Adipocyte (in vitro differentiated cells): ENCODE data around the gene SUFU.

Experiments used
- DNase-seq: peaks from one replicate; pipeline ENCODE4 v3.0.0-alpha.2; 2015; ENCODE audit warnings: low read depth
- H3K27me3 ChIP-seq: replicated peaks from 2 replicates; pipeline ENCODE4 v1.7.0; 2013; ENCODE audit warnings: mild to moderate bottlenecking, low read length, moderate library complexity; ENCODE audit not compliant: control insufficient read depth, insufficient read depth
- H3K36me3 ChIP-seq: 2 replicates; pipeline ENCODE4 v1.7.0; 2013; ENCODE audit warnings: low read length, mild to moderate bottlenecking, moderate library complexity; ENCODE audit not compliant: control insufficient read depth, insufficient read depth, severe bottlenecking
- H3K4me1 ChIP-seq: 2 replicates; pipeline ENCODE4 v1.7.0; 2013; ENCODE audit warnings: mild to moderate bottlenecking, low read length, moderate library complexity; ENCODE audit not compliant: control insufficient read depth, insufficient read depth
- H3K4me3 ChIP-seq: 2 replicates; pipeline ENCODE4 v1.7.0; 2013; ENCODE audit warnings: mild to moderate bottlenecking, low read length, moderate library complexity
- H3K9ac ChIP-seq: 2 replicates; pipeline ENCODE4 v1.7.0; 2013; ENCODE audit warnings: mild to moderate bottlenecking, low read length, moderate library complexity
- H3K9me3 ChIP-seq: 2 replicates; pipeline ENCODE4 v1.7.0; 2013; ENCODE audit warnings: mild to moderate bottlenecking, low read length, moderate library complexity; ENCODE audit not compliant: control insufficient read depth

Gene SUFU

GRCh38 chr10:102504179-102504975 is 605 bp downstream of the SUFU start:
- peak overlapping the region; percentile 97 for H3K4me3 ChIP-seq
- DNase-seq = peak; percentile 59
- H3K9ac ChIP-seq = peak overlapping the region; percentile 95
- no peaks in the 10 kb centered on the region for H3K9me3 ChIP-seq
- peaks cover 39% of the 10 kb centered on the region for H3K4me1 ChIP-seq
- H3K27me3 ChIP-seq = no peaks in the 10 kb centered on the region
- peaks cover under 1% of the 10 kb centered on the region for H3K36me3 ChIP-seq

GRCh38 chr10:102504976-102505300 is 1.2 kb downstream of the SUFU start:
- Histone ChIP-seq H3K4me1 (peaks cover 39% of the 10 kb centered on the region), H3K27me3 (no peaks in the 10 kb centered on the region), H3K9ac (peak overlapping the region; percentile 95), H3K4me3 (peak overlapping the region; percentile 97), H3K36me3 (peaks cover 6% of the 10 kb centered on the region), H3K9me3 (no peaks in the 10 kb centered on the region)
- no peak for DNase-seq

- Histone ChIP-seq H3K9ac (peak overlapping the region; percentile 95), H3K4me1 (peaks cover 37% of the 10 kb centered on the region), H3K36me3 (peaks cover 8% of the 10 kb centered on the region), H3K9me3 (no peaks in the 10 kb centered on the region), H3K4me3 (peak overlapping the region; percentile 97), H3K27me3 (no peaks in the 10 kb centered on the region)
- no peak for DNase-seq
Observed at GRCh38 chr10:102505462-102506115, 1.8 kb downstream of the SUFU start.

DNA sequence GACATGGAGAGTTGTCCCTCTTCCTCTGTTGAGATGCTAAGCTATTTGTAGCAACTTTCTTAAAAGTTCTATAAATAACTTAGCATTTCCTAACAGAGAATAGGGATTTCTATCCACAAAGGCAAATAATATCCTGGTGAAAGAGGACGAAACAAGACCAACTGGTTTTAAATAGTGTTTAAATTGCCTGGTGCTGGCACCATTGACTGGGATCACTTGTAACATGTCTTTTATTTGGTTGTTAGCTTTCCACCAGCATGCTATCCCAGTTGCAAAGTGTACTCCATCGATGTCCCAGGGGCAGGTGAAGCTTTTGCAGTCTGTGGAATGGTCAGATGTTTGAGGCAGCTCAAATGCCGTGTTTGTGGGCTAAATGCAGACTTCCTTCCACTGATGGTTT is 3.7 kb downstream of the SUFU start:
- Histone ChIP-seq H3K4me3 (no peak overlapping the region), H3K27me3 (no peaks in the 10 kb centered on the region), H3K4me1 (peaks cover 32% of the 10 kb centered on the region), H3K9ac (no peak overlapping the region), H3K9me3 (no peaks in the 10 kb centered on the region), H3K36me3 (peaks cover 23% of the 10 kb centered on the region)
- no peak for DNase-seq

- peaks cover 32% of the 10 kb centered on the region for H3K36me3 ChIP-seq
Observed at GRCh38 chr10:102508506-102508905, 4.7 kb downstream of the SUFU start.

DNA sequence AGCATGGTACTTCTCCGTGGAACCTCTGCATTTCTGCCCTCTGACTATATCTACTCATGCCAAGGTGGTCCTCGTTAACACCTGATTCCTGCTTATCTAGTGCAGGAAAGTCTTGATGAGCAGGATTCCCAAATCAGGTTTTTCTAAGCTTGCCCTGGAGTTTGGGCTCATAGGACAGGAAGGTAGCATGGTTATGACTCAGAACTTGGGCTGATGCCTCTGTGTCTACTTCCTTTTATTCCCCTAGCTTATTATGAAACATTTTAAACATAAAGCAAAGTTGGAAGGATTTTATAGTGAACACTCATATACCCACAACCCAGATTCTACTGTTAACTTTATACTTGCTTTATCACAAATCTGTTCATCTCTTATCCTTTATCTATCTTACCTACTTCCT is 5.6 kb downstream of the SUFU start:
- Histone ChIP-seq H3K36me3 (peaks cover 34% of the 10 kb centered on the region), H3K27me3 (no peaks in the 10 kb centered on the region), H3K4me1 (peaks cover 32% of the 10 kb centered on the region), H3K4me3 (no peak overlapping the region), H3K9me3 (no peaks in the 10 kb centered on the region), H3K9ac (no peak overlapping the region)
- DNase-seq = peak; percentile 48

More at GRCh38 chr10:102508506-102508905, 4.7 kb downstream of the SUFU start:
- Histone ChIP-seq H3K27me3 (no peaks in the 10 kb centered on the region), H3K9ac (no peak overlapping the region), H3K9me3 (no peaks in the 10 kb centered on the region), H3K4me1 (peaks cover 31% of the 10 kb centered on the region), H3K4me3 (no peak overlapping the region)
- DNase-seq = no peak

DNA sequence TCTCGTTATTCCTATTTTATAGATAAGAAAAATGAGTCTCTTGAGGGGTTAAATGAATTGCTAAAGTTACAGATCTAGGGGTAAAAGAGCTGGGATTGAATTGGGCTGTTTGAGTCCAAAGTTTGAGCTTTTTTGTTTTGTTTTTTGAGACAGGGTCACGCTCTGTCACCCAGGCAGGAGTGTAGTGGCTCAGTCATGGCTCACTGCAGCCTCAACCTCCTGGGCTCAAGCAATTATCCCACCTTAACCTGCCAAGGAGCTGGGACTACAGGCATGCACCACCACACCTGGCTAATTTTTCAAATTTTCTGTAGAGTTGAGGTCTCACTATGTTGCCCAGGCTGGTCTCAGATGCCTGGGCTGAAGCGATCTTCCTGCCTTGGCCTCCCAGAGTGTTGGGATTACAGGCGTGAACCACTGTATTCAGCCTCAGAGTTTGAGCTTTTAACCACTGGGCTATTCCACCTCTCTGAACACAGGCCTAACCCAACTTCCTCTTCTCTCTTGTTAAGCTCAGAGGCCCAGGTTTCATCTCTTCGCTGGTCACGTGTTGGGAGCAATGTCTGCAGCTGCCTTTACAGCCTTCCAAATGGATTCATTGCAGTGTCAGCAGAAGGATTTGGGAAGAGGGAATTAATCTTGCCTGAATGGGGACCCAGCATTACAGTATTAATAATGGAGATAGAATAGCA is 8.0 kb downstream of the SUFU start:
- Histone ChIP-seq H3K9me3 (no peaks in the 10 kb centered on the region), H3K9ac (no peak overlapping the region), H3K36me3 (peaks cover 34% of the 10 kb centered on the region), H3K4me1 (peaks cover 27% of the 10 kb centered on the region), H3K4me3 (no peak overlapping the region), H3K27me3 (no peaks in the 10 kb centered on the region)
- DNase-seq = no peak

DNA sequence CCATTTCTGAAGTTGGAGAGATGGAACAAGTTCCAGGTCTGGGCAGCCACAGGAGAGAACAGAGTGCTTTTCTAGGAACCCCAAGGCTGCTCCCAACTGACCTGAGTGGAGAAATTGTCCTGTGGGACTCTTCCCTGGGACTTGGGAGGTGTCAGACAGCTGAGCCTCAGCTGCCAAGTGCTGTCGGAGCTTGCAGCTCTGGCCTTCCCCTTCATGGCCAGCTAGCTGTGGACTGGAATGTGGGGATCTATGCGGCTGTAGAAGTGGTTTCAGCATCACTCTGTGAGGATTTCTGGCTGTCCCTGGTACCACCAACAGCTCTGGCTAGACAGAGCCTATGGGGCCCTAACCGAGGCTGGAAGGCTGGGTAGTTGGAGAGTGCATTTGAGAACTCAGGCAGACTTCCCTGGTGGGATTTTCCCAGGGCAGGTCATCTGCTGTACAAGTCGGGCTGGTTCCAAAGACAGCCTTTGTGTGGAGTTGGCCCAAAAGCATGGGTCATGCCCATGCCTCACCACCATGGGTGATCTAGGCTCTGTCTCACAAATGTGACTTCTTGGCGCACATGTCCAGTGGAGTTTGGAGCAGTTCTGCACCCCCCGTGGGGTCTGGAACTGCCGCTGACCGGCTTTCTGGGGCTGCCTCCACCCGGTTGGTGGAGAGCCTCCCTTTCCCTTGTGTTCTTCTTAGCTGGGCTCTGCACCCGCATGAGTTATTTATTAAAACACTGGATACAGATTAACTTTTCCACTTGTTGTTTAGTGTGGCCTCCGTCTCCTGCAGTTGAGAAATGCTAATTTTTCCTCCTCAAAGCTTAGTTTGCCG is 10.9 kb downstream of the SUFU start:
- H3K9me3 ChIP-seq = no peaks in the 10 kb centered on the region
- H3K9ac ChIP-seq = no peak overlapping the region
- DNase-seq = no peak
- H3K36me3 ChIP-seq = peaks cover 29% of the 10 kb centered on the region
- no peaks in the 10 kb centered on the region for H3K27me3 ChIP-seq
- H3K4me3 ChIP-seq = no peak overlapping the region
- peaks cover 28% of the 10 kb centered on the region for H3K4me1 ChIP-seq

DNA sequence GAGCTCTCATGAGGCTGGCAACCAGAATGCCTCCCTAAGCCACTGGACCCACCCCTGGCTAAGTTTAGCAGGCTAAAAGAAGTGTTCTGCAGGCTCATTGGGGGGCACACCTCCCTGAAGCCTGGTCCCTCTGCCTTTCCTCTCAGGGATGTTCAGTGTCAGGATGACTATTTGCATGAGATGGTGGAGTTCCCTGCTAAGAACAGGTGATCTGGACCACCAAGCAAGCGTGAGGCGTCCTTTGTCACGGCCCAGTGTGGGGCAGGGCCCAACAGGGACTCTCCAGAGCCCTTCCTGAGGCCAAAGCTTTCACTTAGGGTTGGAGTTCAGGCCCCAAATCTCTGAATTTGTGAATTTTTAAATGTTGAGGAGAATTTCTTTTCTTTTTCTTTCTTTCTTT is 12.0 kb downstream of the SUFU start:
- peaks cover 26% of the 10 kb centered on the region for H3K36me3 ChIP-seq
- DNase-seq = no peak
- H3K27me3 ChIP-seq = no peaks in the 10 kb centered on the region
- no peaks in the 10 kb centered on the region for H3K9me3 ChIP-seq
- H3K9ac ChIP-seq = no peak overlapping the region
- H3K4me3 ChIP-seq = no peak overlapping the region
- H3K4me1 ChIP-seq = peaks cover 26% of the 10 kb centered on the region

DNA sequence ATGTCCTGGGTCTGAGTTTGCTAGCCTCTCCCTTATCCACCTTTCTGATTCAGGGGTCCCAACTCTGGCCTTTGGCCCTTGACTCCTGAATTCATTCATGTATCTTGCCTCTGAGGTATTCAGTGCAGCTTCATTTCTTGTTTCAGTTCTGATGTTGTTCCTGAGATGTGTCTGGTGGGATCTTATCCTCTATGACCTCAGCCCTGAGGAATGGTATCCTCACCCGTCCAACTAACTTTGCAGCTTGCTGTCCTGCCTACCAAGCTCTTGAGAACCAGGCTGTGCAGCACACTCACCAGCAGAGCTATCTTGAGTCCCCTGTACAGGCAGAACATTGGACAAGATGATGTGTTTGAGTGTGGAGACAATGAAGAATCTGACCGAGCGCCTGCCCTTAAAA is 13.8 kb downstream of the SUFU start:
- H3K36me3 ChIP-seq = peaks cover 11% of the 10 kb centered on the region
- peaks cover 25% of the 10 kb centered on the region for H3K4me1 ChIP-seq
- H3K4me3 ChIP-seq = no peak overlapping the region
- no peaks in the 10 kb centered on the region for H3K27me3 ChIP-seq
- no peak overlapping the region for H3K9ac ChIP-seq
- peak; percentile 22 for DNase-seq
- no peaks in the 10 kb centered on the region for H3K9me3 ChIP-seq
